GM12878 (cell line): ENCODE measurements around the gene MTX1. TPM values are rescaled to one million over a fixed set of nuclear protein-coding genes. Genes with fewer than 3 reads are reported as not detected.

ENCODE experiments used
- CREB1 ChIP-seq: IDR thresholded peaks from 2 replicates; pipeline ENCODE4 v1.6.1; 2012; ENCODE audit warnings: low read depth, mild to moderate bottlenecking, inconsistent platforms
- FOXK2 ChIP-seq: fragments of 450-650 bp; IDR thresholded peaks from 2 replicates; pipeline ENCODE4 v1.6.1; 2017; ENCODE audit warnings: mild to moderate bottlenecking, moderate library complexity
- JUND ChIP-seq: IDR thresholded peaks from 2 replicates; pipeline ENCODE4 v1.6.1; 2012; ENCODE audit warnings: low read depth, mild to moderate bottlenecking, low read length, improper control_type of control experiment, moderate library complexity
- RAD51 ChIP-seq: fragments of 450-650 bp; IDR thresholded peaks from 2 replicates; pipeline ENCODE4 v1.6.1; 2016; ENCODE audit warnings: moderate library complexity, mild to moderate bottlenecking, inconsistent platforms
- RB1 ChIP-seq: fragments of 450-650 bp; formaldehyde crosslinking; IDR thresholded peaks from 2 replicates; pipeline ENCODE4 v1.6.1; 2017; ENCODE audit warnings: mild to moderate bottlenecking, borderline replicate concordance
- RELA ChIP-seq: fragments of 450-650 bp; IDR thresholded peaks from 2 replicates; pipeline ENCODE4 v1.8.0; 2014; ENCODE audit warnings: borderline replicate concordance; ENCODE audit not compliant: partially characterized antibody
- RFX5 ChIP-seq: IDR thresholded peaks from 2 replicates; pipeline ENCODE4 v1.6.1; 2011; ENCODE audit warnings: low read depth, low read length, improper control_type of control experiment
- SPI1 ChIP-seq: IDR thresholded peaks from 2 replicates; pipeline ENCODE4 v1.6.1; 2011; ENCODE audit warnings: low read depth, mild to moderate bottlenecking, low read length, moderate library complexity, borderline replicate concordance; ENCODE audit not compliant: insufficient read depth
- polyA plus RNA-seq, 11 experiments: library from polyadenylated mRNA; depleted of rRNA in 4 of 11; unstranded in 6 of 11; stranded (reverse) in 5 of 11; fragments of >200 nt; fragmentation: Nextera tagmentation in 4 of 11; fragmentation: Illumina TruSeq in 1 of 11; extraction: Ambion mirVana in 4 of 11; extraction: Trizol in 1 of 11; gene quantifications; 1 replicate in 1 of 11; 2 replicates in 10 of 11; pipeline versions ENCODE4 v1.2.1 to v1.2.3, GENCODE V29; 2011 to 2016; ENCODE audit warnings: inconsistent platforms in 2 of 11, missing spikeins in 2 of 11, low read depth in 1 of 11
- total RNA-seq, 4 experiments: library from RNA; depleted of rRNA in 3 of 4; stranded (reverse); fragments of >200 nt in 3 of 4; fragmentation: Illumina TruSeq in 1 of 4; extraction: Trizol in 1 of 4; gene quantifications; 2 replicates each; pipeline versions ENCODE4 v1.2.1 to v1.2.3, GENCODE V29; 2013 to 2021
- TF ChIP-seq, protein P1 (sequence below): fragments of 450-650 bp; IDR thresholded peaks from 2 replicates; pipeline ENCODE4 v1.6.1; 2016; ENCODE audit warnings: mild to moderate bottlenecking, moderate library complexity, borderline replicate concordance
- TF ChIP-seq, protein P2 (sequence below): IDR thresholded peaks from 2 replicates; pipeline ENCODE4 v1.6.1; 2012; ENCODE audit warnings: mild to moderate bottlenecking, low read depth, low read length
- TF ChIP-seq, protein P3 (sequence below): fragments of 450-650 bp; formaldehyde crosslinking; IDR thresholded peaks from 2 replicates; pipeline ENCODE4 v1.4.0; 2022; ENCODE audit warnings: mild to moderate bottlenecking, moderate library complexity
- TF ChIP-seq, protein P4 (sequence below): IDR thresholded peaks from 2 replicates; pipeline ENCODE4 v1.6.1; 2012; ENCODE audit warnings: low read depth, low read length, improper control_type of control experiment
- TF ChIP-seq, protein P5 (sequence below): fragments of 450-650 bp; IDR thresholded peaks from 2 replicates; pipeline ENCODE4 v1.6.1; 2017; ENCODE audit warnings: mild to moderate bottlenecking, moderate library complexity

The MTX1 gene
- total and polyA plus RNA-seq, 10 of the 15 experiments (the other 5 are each of a cell fraction or from before 2014, with no cell fraction given), result 15.8 to 92.0 (median 49.1) TPM

DNA sequence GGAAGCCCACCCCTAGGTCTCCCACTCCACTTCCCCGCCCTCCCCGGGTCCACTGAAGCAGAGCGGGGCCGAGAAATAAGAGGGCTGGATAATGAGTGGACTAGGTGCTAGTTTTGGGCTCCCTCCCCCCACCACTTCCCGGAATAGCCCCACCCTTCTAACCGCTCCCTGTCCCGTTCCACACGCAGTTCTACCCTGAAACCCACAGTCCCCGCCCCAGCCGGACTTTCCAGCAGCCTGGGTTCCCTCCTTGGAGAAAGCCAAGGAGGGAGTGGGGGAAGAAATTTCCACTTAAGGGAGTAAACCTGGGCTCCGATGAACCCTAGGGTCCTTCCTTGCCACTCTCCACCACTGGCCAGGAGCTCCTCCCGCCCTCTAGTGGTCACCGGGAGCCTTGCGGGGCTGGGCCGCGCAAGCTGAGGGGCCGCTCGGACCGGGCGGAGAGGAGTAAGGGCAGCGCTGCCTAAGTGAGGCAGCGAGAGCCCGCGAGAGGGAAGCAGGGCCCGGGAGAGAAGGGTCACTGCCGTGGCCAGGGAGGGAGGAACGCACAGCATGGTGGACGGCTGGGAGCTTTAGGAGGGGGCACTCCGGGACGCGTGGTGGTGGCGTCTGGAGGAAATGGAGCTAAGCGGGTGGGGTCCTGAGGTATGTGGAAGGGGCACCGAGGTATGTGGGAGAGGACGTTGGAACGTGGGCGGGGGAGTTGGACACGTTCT is 15.1 kb upstream of the MTX1 start (continued):
- TF ChIP-seq, protein P1, sequence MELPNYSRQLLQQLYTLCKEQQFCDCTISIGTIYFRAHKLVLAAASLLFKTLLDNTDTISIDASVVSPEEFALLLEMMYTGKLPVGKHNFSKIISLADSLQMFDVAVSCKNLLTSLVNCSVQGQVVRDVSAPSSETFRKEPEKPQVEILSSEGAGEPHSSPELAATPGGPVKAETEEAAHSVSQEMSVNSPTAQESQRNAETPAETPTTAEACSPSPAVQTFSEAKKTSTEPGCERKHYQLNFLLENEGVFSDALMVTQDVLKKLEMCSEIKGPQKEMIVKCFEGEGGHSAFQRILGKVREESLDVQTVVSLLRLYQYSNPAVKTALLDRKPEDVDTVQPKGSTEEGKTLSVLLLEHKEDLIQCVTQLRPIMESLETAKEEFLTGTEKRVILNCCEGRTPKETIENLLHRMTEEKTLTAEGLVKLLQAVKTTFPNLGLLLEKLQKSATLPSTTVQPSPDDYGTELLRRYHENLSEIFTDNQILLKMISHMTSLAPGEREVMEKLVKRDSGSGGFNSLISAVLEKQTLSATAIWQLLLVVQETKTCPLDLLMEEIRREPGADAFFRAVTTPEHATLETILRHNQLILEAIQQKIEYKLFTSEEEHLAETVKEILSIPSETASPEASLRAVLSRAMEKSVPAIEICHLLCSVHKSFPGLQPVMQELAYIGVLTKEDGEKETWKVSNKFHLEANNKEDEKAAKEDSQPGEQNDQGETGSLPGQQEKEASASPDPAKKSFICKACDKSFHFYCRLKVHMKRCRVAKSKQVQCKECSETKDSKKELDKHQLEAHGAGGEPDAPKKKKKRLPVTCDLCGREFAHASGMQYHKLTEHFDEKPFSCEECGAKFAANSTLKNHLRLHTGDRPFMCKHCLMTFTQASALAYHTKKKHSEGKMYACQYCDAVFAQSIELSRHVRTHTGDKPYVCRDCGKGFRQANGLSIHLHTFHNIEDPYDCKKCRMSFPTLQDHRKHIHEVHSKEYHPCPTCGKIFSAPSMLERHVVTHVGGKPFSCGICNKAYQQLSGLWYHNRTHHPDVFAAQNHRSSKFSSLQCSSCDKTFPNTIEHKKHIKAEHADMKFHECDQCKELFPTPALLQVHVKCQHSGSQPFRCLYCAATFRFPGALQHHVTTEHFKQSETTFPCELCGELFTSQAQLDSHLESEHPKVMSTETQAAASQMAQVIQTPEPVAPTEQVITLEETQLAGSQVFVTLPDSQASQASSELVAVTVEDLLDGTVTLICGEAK, result no peak
- TF ChIP-seq RB1 (peak; percentile 69; the same call in 1 of the 2 replicates), CREB1 (0 out of 2 replicates have a peak, but pooled peaks have one; percentile 24), RAD51 (no peak), JUND (no peak), RELA (no peak), FOXK2 (no peak), RFX5 (no peak), SPI1 (no peak)
- TF ChIP-seq, protein P2, sequence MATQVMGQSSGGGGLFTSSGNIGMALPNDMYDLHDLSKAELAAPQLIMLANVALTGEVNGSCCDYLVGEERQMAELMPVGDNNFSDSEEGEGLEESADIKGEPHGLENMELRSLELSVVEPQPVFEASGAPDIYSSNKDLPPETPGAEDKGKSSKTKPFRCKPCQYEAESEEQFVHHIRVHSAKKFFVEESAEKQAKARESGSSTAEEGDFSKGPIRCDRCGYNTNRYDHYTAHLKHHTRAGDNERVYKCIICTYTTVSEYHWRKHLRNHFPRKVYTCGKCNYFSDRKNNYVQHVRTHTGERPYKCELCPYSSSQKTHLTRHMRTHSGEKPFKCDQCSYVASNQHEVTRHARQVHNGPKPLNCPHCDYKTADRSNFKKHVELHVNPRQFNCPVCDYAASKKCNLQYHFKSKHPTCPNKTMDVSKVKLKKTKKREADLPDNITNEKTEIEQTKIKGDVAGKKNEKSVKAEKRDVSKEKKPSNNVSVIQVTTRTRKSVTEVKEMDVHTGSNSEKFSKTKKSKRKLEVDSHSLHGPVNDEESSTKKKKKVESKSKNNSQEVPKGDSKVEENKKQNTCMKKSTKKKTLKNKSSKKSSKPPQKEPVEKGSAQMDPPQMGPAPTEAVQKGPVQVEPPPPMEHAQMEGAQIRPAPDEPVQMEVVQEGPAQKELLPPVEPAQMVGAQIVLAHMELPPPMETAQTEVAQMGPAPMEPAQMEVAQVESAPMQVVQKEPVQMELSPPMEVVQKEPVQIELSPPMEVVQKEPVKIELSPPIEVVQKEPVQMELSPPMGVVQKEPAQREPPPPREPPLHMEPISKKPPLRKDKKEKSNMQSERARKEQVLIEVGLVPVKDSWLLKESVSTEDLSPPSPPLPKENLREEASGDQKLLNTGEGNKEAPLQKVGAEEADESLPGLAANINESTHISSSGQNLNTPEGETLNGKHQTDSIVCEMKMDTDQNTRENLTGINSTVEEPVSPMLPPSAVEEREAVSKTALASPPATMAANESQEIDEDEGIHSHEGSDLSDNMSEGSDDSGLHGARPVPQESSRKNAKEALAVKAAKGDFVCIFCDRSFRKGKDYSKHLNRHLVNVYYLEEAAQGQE, result no peak
- TF ChIP-seq, protein P3, sequence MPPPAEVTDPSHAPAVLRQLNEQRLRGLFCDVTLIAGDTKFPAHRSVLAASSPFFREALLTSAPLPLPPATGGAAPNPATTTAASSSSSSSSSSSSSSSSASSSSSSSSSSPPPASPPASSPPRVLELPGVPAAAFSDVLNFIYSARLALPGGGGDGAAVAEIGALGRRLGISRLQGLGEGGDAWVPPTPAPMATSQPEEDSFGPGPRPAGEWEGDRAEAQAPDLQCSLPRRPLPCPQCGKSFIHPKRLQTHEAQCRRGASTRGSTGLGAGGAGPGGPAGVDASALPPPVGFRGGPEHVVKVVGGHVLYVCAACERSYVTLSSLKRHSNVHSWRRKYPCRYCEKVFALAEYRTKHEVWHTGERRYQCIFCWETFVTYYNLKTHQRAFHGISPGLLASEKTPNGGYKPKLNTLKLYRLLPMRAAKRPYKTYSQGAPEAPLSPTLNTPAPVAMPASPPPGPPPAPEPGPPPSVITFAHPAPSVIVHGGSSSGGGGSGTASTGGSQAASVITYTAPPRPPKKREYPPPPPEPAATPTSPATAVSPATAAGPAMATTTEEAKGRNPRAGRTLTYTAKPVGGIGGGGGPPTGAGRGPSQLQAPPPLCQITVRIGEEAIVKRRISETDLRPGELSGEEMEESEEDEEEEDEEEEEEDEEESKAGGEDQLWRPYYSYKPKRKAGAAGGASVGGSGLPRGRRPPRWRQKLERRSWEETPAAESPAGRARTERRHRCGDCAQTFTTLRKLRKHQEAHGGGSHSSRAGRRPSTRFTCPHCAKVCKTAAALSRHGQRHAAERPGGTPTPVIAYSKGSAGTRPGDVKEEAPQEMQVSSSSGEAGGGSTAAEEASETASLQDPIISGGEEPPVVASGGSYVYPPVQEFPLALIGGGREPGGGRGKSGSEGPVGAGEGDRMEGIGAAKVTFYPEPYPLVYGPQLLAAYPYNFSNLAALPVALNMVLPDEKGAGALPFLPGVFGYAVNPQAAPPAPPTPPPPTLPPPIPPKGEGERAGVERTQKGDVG, result no peak
- TF ChIP-seq, protein P4, sequence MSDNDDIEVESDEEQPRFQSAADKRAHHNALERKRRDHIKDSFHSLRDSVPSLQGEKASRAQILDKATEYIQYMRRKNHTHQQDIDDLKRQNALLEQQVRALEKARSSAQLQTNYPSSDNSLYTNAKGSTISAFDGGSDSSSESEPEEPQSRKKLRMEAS, result peak; percentile 13; the same call in 1 of the 2 replicates
- TF ChIP-seq, protein P5, sequence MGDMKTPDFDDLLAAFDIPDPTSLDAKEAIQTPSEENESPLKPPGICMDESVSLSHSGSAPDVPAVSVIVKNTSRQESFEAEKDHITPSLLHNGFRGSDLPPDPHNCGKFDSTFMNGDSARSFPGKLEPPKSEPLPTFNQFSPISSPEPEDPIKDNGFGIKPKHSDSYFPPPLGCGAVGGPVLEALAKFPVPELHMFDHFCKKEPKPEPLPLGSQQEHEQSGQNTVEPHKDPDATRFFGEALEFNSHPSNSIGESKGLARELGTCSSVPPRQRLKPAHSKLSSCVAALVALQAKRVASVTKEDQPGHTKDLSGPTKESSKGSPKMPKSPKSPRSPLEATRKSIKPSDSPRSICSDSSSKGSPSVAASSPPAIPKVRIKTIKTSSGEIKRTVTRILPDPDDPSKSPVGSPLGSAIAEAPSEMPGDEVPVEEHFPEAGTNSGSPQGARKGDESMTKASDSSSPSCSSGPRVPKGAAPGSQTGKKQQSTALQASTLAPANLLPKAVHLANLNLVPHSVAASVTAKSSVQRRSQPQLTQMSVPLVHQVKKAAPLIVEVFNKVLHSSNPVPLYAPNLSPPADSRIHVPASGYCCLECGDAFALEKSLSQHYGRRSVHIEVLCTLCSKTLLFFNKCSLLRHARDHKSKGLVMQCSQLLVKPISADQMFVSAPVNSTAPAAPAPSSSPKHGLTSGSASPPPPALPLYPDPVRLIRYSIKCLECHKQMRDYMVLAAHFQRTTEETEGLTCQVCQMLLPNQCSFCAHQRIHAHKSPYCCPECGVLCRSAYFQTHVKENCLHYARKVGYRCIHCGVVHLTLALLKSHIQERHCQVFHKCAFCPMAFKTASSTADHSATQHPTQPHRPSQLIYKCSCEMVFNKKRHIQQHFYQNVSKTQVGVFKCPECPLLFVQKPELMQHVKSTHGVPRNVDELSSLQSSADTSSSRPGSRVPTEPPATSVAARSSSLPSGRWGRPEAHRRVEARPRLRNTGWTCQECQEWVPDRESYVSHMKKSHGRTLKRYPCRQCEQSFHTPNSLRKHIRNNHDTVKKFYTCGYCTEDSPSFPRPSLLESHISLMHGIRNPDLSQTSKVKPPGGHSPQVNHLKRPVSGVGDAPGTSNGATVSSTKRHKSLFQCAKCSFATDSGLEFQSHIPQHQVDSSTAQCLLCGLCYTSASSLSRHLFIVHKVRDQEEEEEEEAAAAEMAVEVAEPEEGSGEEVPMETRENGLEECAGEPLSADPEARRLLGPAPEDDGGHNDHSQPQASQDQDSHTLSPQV, result peak; percentile 42; the same call in 1 of the 2 replicates
